SK-N-SH treated with all-trans-retinoic acid at 6 μM for 48 hours (cell line): ENCODE measurements around the gene LANCL3.

ENCODE experiments used
- ATAC-seq: fragments of 200-7000 bp; cut with Tn5 transposase; 3 replicates; pipeline ENCODE4 v1.9.1; 2020; ENCODE audit warnings: mild to moderate bottlenecking, moderate library complexity
- ARNTL ChIP-seq: fragments of 450-650 bp; formaldehyde crosslinking; IDR thresholded peaks from 2 replicates; pipeline ENCODE4 v1.5.0; 2020; ENCODE audit warnings: low read depth, mild to moderate bottlenecking, moderate library complexity, borderline replicate concordance
- BACH2 ChIP-seq: fragments of 250-450 bp; sonication (Bioruptor Pico); IDR thresholded peaks from 2 replicates; pipeline ENCODE4 v1.9.0; 2021; ENCODE audit warnings: mild to moderate bottlenecking, borderline replicate concordance
- CSDC2 ChIP-seq: fragments of 250-450 bp; sonication (Bioruptor Pico); IDR thresholded peaks from 2 replicates; pipeline ENCODE4 v1.5.0; 2020; ENCODE audit warnings: mild to moderate bottlenecking, moderate library complexity
- ESRRG ChIP-seq: fragments of 250-450 bp; sonication (Bioruptor Pico); IDR thresholded peaks from 2 replicates; pipeline ENCODE4 v1.6.1; 2021; ENCODE audit warnings: mild to moderate bottlenecking
- ISL1 ChIP-seq: fragments of 250-450 bp; sonication (Bioruptor Pico); IDR thresholded peaks from 2 replicates; pipeline ENCODE4 v2.1.2; 2022; ENCODE audit warnings: mild to moderate bottlenecking, moderate library complexity
- OSR1 ChIP-seq: fragments of 250-450 bp; sonication (Bioruptor Pico); IDR thresholded peaks from 2 replicates; pipeline ENCODE4 v1.8.0; 2022; ENCODE audit warnings: moderate library complexity, mild to moderate bottlenecking, inconsistent platforms
- PPARA ChIP-seq: fragments of 250-450 bp; sonication (Bioruptor Pico); IDR thresholded peaks from 2 replicates; pipeline ENCODE4 v1.5.0; 2020; ENCODE audit warnings: mild to moderate bottlenecking, borderline replicate concordance
- RARB ChIP-seq: fragments of 250-450 bp; sonication (Bioruptor Pico); IDR thresholded peaks from 2 replicates; pipeline ENCODE4 v1.8.0; 2021; ENCODE audit warnings: mild to moderate bottlenecking, moderate library complexity
- SNAI2 ChIP-seq: fragments of 250-450 bp; sonication (Bioruptor Pico); IDR thresholded peaks from 2 replicates; pipeline ENCODE4 v1.5.0; 2020; ENCODE audit warnings: mild to moderate bottlenecking, moderate library complexity
- TCF4 ChIP-seq: fragments of 250-450 bp; sonication (Bioruptor Pico); IDR thresholded peaks from 2 replicates; pipeline ENCODE4 v1.8.0; 2021; ENCODE audit warnings: mild to moderate bottlenecking, moderate library complexity, borderline replicate concordance
- TOX ChIP-seq: fragments of 250-450 bp; sonication (Bioruptor Pico); IDR thresholded peaks from 2 replicates; pipeline ENCODE4 v1.8.0; 2021; ENCODE audit warnings: mild to moderate bottlenecking, moderate library complexity, borderline replicate concordance
- ZC3H10 ChIP-seq: fragments of 250-450 bp; sonication (Bioruptor Pico); IDR thresholded peaks from 2 replicates; pipeline ENCODE4 v1.5.1; 2021; ENCODE audit warnings: mild to moderate bottlenecking, moderate library complexity
- ZFP3 ChIP-seq: fragments of 250-450 bp; sonication (Bioruptor Pico); IDR thresholded peaks from 2 replicates; pipeline ENCODE4 v1.5.0; 2020; ENCODE audit warnings: mild to moderate bottlenecking, moderate library complexity
- ZFP30 ChIP-seq: fragments of 450-650 bp; formaldehyde crosslinking; IDR thresholded peaks from 2 replicates; pipeline ENCODE4 v1.5.0; 2022; ENCODE audit warnings: mild to moderate bottlenecking, moderate library complexity
- ZNF565 ChIP-seq: fragments of 450-650 bp; formaldehyde crosslinking; conservative IDR thresholded peaks from 2 replicates; pipeline ENCODE4 v1.5.0; 2020; ENCODE audit warnings: low read depth, mild to moderate bottlenecking, moderate library complexity
- ZNF70 ChIP-seq: fragments of 450-650 bp; formaldehyde crosslinking; IDR thresholded peaks from 2 replicates; pipeline ENCODE4 v1.5.0; 2020; ENCODE audit warnings: mild to moderate bottlenecking, moderate library complexity
- ZNF8 ChIP-seq: fragments of 450-650 bp; formaldehyde crosslinking; IDR thresholded peaks from 2 replicates; pipeline ENCODE4 v1.5.0; 2020; ENCODE audit warnings: mild to moderate bottlenecking, moderate library complexity
- TF ChIP-seq, protein P1 (sequence below): fragments of 250-450 bp; sonication (Bioruptor Pico); IDR thresholded peaks from 2 replicates; pipeline ENCODE4 v1.5.0; 2020; ENCODE audit warnings: mild to moderate bottlenecking, moderate library complexity
- TF ChIP-seq, protein P2 (sequence below): fragments of 250-450 bp; sonication (Bioruptor Pico); IDR thresholded peaks from 2 replicates; pipeline ENCODE4 v1.8.0; 2020; ENCODE audit warnings: mild to moderate bottlenecking, moderate library complexity, borderline replicate concordance
- TF ChIP-seq, protein P3 (sequence below): fragments of 250-450 bp; sonication (Bioruptor Pico); IDR thresholded peaks from 2 replicates; pipeline ENCODE4 v1.5.1; 2020; ENCODE audit warnings: low read depth, mild to moderate bottlenecking, moderate library complexity

The LANCL3 gene

DNA sequence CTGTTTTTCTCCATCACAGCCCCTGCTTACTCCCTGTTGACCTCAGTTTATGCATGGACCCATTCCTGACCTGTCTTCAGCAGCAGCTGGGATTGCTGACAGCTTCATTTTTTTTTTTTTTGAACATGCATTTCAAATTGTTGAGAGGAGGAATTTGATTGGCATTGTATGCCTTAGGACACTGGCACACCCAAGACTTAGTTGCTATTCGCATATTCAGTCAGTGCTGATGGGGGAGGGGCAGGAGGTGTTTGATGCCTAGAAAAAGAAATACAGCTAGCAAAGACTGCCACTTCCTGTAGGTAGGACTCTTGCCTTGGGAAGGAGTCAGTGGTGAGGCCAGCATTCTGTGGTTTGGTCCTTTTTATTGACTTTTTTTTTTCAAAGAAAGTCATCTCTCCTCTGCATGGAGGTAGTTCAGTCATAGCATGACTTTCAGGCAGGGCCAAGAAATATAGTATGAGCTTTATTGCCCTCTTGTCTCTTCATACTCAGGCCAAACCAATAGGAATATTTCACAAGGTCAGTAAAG lies 80.5 kb downstream of the LANCL3 start:
- ATAC-seq = no peak
- no peak for TF ChIP-seq BACH2 (CRISPR knock-in tag)

DNA sequence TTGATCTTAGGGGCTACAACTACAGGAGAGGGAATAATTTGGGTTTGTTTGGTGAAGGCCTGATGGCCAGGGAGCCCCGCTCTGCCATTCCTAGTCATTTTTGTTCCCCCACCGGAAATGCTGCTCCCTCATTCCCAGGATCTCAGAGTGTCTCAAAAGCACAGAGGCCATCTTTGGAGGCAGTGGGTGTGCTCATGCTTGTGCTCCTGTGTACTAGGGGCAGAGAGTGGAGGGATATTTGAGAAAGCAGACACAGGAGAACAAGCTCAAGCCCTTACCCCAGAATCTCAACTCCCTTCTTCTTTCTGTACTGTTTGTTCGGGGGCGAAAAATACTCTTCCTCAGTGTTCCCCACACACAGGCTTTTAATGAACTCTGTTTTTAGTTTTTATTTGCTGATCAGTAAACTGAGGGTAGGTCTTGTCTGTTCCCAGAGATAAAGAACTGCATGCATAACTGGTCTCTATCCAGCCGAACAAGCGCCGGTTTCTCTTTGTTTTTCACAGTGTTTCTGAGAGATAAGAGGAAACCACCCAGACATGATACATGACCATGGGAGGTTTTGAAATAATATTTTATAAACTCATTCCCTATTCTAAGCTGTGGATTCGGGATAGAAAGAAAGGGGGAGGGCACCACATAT lies 81.2 kb downstream of the LANCL3 start:
- ATAC-seq = no peak
- TF ChIP-seq ISL1 (CRISPR knock-in tag) (no peak), TCF4 (no peak), ZNF8 (CRISPR knock-in tag) (no peak), CSDC2 (CRISPR knock-in tag) (no peak), ZC3H10 (CRISPR knock-in tag) (no peak), ARNTL (CRISPR knock-in tag) (no peak), PPARA (CRISPR knock-in tag) (no peak), TOX (CRISPR knock-in tag) (no peak), OSR1 (CRISPR knock-in tag) (no peak), SNAI2 (CRISPR knock-in tag) (no peak)
- TF ChIP-seq, protein P1, sequence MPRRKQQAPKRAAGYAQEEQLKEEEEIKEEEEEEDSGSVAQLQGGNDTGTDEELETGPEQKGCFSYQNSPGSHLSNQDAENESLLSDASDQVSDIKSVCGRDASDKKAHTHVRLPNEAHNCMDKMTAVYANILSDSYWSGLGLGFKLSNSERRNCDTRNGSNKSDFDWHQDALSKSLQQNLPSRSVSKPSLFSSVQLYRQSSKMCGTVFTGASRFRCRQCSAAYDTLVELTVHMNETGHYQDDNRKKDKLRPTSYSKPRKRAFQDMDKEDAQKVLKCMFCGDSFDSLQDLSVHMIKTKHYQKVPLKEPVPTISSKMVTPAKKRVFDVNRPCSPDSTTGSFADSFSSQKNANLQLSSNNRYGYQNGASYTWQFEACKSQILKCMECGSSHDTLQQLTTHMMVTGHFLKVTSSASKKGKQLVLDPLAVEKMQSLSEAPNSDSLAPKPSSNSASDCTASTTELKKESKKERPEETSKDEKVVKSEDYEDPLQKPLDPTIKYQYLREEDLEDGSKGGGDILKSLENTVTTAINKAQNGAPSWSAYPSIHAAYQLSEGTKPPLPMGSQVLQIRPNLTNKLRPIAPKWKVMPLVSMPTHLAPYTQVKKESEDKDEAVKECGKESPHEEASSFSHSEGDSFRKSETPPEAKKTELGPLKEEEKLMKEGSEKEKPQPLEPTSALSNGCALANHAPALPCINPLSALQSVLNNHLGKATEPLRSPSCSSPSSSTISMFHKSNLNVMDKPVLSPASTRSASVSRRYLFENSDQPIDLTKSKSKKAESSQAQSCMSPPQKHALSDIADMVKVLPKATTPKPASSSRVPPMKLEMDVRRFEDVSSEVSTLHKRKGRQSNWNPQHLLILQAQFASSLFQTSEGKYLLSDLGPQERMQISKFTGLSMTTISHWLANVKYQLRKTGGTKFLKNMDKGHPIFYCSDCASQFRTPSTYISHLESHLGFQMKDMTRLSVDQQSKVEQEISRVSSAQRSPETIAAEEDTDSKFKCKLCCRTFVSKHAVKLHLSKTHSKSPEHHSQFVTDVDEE (CRISPR knock-in tag) = no peak

DNA sequence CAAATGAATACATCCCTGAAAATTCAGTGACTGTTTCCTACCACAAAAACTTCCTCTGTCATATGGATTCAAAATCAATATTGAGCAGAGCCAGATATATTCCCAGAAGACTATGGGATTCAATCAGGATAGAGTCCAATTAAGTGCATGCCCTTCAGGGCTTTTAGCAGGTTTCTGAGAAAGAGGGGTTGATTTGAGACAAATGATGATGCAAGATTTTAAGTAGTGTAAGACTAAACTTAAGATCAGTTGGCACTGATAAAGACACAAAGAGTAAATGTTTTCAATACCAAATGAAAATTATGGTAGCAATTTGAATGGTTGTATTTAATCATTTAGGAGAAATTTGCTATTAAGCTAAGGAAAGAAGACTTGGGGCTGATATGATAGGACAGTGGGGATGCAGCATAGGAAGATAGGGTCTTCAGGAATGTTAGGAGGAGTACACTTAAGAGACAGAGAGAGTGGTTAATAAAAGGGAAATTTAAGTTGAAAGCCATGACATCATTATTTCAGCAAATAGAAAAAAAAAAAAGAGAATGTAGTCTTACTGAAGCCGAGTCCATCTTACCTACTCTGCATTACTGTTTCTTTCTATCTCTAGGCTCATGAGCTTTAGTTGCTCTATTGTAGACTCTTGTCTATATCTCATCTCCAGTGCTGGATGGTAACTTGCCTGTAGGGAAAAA lies 82.1 kb downstream of the LANCL3 start:
- no peak for ATAC-seq
- TF ChIP-seq ZFP30 (CRISPR knock-in tag) (no peak), CSDC2 (CRISPR knock-in tag) (no peak), SNAI2 (CRISPR knock-in tag) (no peak), ZC3H10 (CRISPR knock-in tag) (no peak), PPARA (CRISPR knock-in tag) (no peak), ZFP3 (CRISPR knock-in tag) (no peak), ZNF70 (no peak), ARNTL (CRISPR knock-in tag) (no peak), BACH2 (CRISPR knock-in tag) (no peak)
- TF ChIP-seq, protein P2, sequence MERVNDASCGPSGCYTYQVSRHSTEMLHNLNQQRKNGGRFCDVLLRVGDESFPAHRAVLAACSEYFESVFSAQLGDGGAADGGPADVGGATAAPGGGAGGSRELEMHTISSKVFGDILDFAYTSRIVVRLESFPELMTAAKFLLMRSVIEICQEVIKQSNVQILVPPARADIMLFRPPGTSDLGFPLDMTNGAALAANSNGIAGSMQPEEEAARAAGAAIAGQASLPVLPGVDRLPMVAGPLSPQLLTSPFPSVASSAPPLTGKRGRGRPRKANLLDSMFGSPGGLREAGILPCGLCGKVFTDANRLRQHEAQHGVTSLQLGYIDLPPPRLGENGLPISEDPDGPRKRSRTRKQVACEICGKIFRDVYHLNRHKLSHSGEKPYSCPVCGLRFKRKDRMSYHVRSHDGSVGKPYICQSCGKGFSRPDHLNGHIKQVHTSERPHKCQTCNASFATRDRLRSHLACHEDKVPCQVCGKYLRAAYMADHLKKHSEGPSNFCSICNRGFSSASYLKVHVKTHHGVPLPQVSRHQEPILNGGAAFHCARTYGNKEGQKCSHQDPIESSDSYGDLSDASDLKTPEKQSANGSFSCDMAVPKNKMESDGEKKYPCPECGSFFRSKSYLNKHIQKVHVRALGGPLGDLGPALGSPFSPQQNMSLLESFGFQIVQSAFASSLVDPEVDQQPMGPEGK = no peak
- TF ChIP-seq, protein P3, sequence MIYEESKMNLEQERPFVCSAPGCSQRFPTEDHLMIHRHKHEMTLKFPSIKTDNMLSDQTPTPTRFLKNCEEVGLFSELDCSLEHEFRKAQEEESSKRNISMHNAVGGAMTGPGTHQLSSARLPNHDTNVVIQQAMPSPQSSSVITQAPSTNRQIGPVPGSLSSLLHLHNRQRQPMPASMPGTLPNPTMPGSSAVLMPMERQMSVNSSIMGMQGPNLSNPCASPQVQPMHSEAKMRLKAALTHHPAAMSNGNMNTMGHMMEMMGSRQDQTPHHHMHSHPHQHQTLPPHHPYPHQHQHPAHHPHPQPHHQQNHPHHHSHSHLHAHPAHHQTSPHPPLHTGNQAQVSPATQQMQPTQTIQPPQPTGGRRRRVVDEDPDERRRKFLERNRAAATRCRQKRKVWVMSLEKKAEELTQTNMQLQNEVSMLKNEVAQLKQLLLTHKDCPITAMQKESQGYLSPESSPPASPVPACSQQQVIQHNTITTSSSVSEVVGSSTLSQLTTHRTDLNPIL = no peak

DNA sequence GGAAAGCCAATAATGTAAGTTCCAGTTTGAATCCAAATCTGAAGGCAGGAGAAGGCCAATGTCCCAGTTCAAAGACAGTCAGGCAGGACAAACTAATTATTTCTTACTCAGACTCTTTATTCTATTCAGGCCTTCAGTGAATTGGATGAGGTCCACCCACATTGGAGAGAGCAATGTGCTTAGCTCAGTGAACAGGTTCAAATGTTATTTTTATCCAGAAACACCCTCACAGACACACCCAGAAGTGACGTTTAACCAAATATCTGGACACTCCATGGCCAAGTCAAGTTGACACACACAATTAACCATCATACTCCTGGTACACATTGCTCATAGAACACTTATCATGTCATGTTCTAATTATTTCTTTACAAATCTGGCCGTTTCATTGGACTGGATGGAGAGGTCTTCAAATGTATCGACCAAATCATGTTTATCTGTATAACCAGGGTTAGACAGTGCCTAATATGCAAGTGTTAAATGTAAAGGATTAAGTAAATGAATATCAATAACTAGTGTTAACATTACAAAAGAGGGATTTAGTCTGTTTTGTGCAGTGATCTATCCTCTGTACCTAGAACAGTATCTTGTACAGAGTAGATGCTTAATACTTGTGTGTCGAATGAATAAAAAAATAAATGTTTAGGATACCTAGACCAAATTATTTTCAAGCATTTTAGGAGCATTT lies 87.0 kb downstream of the LANCL3 start:
- TF ChIP-seq OSR1 (CRISPR knock-in tag) = no peak
- TF ChIP-seq, protein P3 = no peak
- TF ChIP-seq ZFP30 (CRISPR knock-in tag) = no peak
- no peak for TF ChIP-seq ZNF70
- TF ChIP-seq PPARA (CRISPR knock-in tag) = no peak
- no peak for TF ChIP-seq ZNF565 (CRISPR knock-in tag)
- no peak for TF ChIP-seq ESRRG
- no peak for TF ChIP-seq RARB (CRISPR knock-in tag)
- TF ChIP-seq ARNTL (CRISPR knock-in tag) = no peak
- ATAC-seq = no peak
